ENCODE measurements around the gene LRG1.

The LRG1 gene

DNA sequence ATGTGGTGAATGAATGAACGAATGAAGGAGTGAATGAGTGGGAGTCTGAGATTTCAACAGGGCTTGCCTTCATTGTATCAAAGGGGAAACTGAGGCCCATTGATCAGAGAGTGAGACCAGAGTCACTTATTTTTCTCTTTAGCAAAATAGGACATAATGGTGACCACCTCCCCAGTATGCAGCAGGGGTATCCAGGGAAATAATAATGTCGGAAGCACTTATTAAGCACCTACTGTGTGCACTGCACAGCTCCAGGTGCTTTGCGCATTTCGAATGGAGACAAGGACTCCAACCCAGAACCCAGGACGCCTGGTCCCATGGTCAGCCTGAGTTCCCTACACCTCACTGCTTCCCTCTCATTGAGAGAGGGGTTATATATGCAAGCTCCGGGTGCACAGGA, 46.4 kb upstream of the LRG1 start:
- TF ChIP-seq FOXP2 (optimal IDR thresholded peaks at IDR 0.05; ENCODE audit: borderline replicate concordance, extremely low read depth, extremely low read length, insufficient read depth) (no peak), SIN3A (IDR thresholded peaks at IDR 0.05; ENCODE audit: borderline replicate concordance, insufficient read depth, low read length) (no peak), POLR2AphosphoS5 (IDR thresholded peaks at IDR 0.05; ENCODE audit: low read depth, low read length) (no peak), TAF1 (IDR thresholded peaks at IDR 0.05; ENCODE audit: borderline replicate concordance, insufficient read depth, low read length) (no peak)
- TF ChIP-seq, protein P1, sequence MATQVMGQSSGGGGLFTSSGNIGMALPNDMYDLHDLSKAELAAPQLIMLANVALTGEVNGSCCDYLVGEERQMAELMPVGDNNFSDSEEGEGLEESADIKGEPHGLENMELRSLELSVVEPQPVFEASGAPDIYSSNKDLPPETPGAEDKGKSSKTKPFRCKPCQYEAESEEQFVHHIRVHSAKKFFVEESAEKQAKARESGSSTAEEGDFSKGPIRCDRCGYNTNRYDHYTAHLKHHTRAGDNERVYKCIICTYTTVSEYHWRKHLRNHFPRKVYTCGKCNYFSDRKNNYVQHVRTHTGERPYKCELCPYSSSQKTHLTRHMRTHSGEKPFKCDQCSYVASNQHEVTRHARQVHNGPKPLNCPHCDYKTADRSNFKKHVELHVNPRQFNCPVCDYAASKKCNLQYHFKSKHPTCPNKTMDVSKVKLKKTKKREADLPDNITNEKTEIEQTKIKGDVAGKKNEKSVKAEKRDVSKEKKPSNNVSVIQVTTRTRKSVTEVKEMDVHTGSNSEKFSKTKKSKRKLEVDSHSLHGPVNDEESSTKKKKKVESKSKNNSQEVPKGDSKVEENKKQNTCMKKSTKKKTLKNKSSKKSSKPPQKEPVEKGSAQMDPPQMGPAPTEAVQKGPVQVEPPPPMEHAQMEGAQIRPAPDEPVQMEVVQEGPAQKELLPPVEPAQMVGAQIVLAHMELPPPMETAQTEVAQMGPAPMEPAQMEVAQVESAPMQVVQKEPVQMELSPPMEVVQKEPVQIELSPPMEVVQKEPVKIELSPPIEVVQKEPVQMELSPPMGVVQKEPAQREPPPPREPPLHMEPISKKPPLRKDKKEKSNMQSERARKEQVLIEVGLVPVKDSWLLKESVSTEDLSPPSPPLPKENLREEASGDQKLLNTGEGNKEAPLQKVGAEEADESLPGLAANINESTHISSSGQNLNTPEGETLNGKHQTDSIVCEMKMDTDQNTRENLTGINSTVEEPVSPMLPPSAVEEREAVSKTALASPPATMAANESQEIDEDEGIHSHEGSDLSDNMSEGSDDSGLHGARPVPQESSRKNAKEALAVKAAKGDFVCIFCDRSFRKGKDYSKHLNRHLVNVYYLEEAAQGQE (IDR thresholded peaks at IDR 0.05; ENCODE audit: insufficient read depth in 1 of 2, low read depth in 2 of 2, low read length in 2 of 2): no peak

DNA sequence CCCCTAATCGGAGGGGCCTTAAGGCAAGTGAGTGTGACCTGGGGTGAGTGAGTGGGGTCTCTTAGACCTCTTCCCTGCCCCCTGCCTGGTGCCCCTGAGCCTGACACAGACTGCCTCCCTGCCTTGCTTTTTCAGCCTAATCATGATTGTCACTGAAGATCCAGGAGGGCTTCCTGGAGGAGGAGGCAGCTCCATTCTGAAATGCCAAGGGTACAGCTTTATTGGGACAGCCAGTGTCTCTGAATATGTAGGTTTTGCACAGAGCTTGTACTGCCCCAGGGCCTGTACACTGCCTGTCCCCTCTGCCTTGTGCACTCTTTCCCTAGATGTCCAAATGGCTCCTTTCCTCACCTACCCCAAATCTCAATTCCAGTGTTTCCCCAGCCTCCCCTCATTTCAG, 45.7 kb upstream of the LRG1 start:
- TF ChIP-seq POLR2AphosphoS5 (IDR thresholded peaks at IDR 0.05; ENCODE audit: low read depth, low read length): no peak
- TF ChIP-seq, protein P1 (IDR thresholded peaks at IDR 0.05; ENCODE audit: insufficient read depth in 1 of 2, low read depth in 2 of 2, low read length in 2 of 2): no peak
- TF ChIP-seq SIN3A (IDR thresholded peaks at IDR 0.05; ENCODE audit: borderline replicate concordance, insufficient read depth, low read length): no peak
- no peak for TF ChIP-seq TAF1 (IDR thresholded peaks at IDR 0.05; ENCODE audit: borderline replicate concordance, insufficient read depth, low read length)
- TF ChIP-seq FOXP2 (optimal IDR thresholded peaks at IDR 0.05; ENCODE audit: borderline replicate concordance, extremely low read depth, extremely low read length, insufficient read depth): no peak

DNA sequence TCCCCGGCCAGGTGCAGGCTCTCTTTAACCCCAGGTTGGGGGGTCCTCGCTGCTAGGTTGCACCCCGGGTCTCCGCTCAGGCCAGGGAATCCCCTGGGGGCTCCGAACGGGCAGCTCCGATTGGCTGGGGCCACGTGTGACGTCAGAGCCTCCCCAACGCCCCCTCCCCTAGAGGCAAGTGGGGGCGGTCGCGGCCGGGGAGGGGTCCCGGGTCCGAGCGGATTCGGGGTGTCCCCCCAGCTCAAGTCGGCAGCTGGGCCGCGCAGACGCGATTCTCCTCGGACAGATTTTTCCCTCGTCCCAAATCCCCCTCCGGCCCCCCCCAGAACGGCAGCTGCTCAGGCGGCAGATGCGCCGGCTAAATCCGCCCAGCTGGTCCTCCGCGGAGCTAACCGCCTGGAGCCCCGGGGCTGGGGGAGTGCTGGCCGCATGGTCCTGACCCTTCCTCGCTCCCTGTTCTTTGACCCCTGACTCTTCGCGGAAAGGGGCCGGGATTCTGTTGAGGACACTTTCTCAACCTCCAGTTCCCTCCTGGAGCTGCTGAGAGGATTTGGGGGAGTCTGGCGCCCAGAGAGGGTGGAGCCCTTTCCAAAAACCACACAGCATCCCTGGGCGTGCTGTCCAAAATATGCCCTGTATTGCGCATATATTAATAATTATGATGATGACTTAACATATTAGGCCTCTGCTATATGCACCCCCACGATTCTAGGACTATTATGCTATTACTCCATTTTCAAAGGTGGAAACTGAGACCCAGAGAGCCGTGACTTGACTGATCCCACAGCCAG, 45.0 kb upstream of the LRG1 start:
- TF ChIP-seq TAF1 (IDR thresholded peaks at IDR 0.05; ENCODE audit: borderline replicate concordance, insufficient read depth, low read length) (no peak), FOXP2 (optimal IDR thresholded peaks at IDR 0.05; ENCODE audit: borderline replicate concordance, extremely low read depth, extremely low read length, insufficient read depth) (no peak), POLR2AphosphoS5 (IDR thresholded peaks at IDR 0.05; ENCODE audit: low read depth, low read length) (no peak), SIN3A (IDR thresholded peaks at IDR 0.05; ENCODE audit: borderline replicate concordance, insufficient read depth, low read length) (no peak)
- TF ChIP-seq, protein P1 (IDR thresholded peaks at IDR 0.05; ENCODE audit: insufficient read depth in 1 of 2, low read depth in 2 of 2, low read length in 2 of 2): no peak

DNA sequence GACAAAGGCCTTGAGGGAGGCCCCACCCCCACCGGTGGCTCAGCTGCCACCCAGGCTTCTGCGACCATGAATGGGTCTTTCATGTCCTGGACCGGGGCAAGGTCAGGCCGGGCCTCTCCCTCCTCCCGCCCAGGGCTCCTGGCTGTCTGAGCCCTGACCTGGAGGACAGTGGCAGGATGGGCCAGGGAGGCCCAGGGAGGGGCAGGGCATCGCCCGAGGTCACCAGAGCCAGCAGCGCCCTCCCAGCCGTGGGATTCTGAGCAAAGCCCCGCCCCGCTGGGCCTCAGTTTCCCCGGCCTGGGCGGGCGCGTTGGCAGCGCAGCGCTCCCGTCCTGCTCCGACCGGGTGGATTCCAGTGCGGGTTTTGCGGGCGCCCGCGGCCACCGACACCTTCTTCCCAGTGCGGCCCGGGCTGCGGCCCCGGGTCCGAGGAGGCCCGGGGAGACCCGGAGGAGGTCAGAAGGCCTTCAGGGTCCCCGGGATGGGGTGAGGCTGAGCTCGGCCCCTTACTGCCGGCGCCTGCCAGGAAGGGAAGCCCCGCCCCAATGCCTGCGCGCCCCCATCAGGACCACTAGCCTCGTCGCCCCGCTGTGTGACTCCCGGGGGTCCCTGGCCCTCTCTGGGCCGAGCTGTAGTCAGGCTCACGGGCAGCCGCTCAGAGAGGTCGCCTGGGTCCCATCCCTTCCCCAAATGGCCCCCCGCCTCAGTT, 44.3 kb upstream of the LRG1 start:
- TF ChIP-seq, protein P1 (IDR thresholded peaks at IDR 0.05; ENCODE audit: insufficient read depth in 1 of 2, low read depth in 2 of 2, low read length in 2 of 2): no peak
- no peak for TF ChIP-seq POLR2AphosphoS5 (IDR thresholded peaks at IDR 0.05; ENCODE audit: low read depth, low read length)
- peak; percentile 58 for TF ChIP-seq FOXP2 (optimal IDR thresholded peaks at IDR 0.05; ENCODE audit: borderline replicate concordance, extremely low read depth, extremely low read length, insufficient read depth)
- TF ChIP-seq SIN3A (IDR thresholded peaks at IDR 0.05; ENCODE audit: borderline replicate concordance, insufficient read depth, low read length): no peak

Data from PFSK-1 (cell line).